HepG2 (cell line): ENCODE measurements around the gene OPN5. TPM values are rescaled to one million over a fixed set of nuclear protein-coding genes. Genes with fewer than 3 reads are reported as not detected.

ENCODE experiments used
- polyA plus RNA-seq, 8 experiments: library from polyadenylated mRNA; depleted of rRNA in 3 of 8; stranded (reverse) in 7 of 8; unstranded in 1 of 8; fragments of >200 nt; fragmentation: Illumina TruSeq in 4 of 8; extraction: Trizol in 4 of 8; gene quantifications; 2 replicates each; pipeline versions ENCODE4 v1.2.1 to v1.2.3, GENCODE V29; 2011 to 2016; ENCODE audit warnings: low read depth in 4 of 8, missing spikeins in 1 of 8, mixed read lengths in 1 of 8; ENCODE audit not compliant: insufficient read depth in 1 of 8
- small RNA-seq, 3 experiments: library from RNA; depleted of rRNA; stranded (forward); fragments of <200 nt; gene quantifications; one replicate each; pipeline ENCODE3, GENCODE V24; 2012; ENCODE audit warnings: low read depth in 2 of 3, low replicate concordance in 1 of 3; ENCODE audit not compliant: insufficient read length in 3 of 3, insufficient read depth in 2 of 3
- total RNA-seq, 5 experiments: library from RNA; depleted of rRNA; stranded (reverse); fragments of >200 nt; fragmentation: Illumina TruSeq; extraction: Trizol; gene quantifications; 2 replicates each; pipeline ENCODE4 v1.2.3, GENCODE V29; 2016; ENCODE audit warnings: low read depth in 1 of 5

Gene OPN5
- total and polyA plus RNA-seq, 2 of the 13 experiments (the other 11 are each of a cell fraction or from before 2014, with no cell fraction given): not detected

Small RNA genes lying within 50 kb of the gene (small RNA-seq; reads per million reads assigned to genes)
- gene RNU1-105P: 0 reads per million in 3 experiments

Other genes with a start within 250 kb of the OPN5 start
- not detected in 2 replicates for gene ADGRF4, start 83.5 kb upstream of the OPN5 start, total RNA-seq (2016; rRNA removed; fragmentation: Illumina TruSeq; extraction: Trizol)
- gene ADGRF4, start 83.5 kb upstream of the OPN5 start, polyA plus RNA-seq (2011; rRNA removed): 0.01 TPM in 1 of 2 replicates, not detected in the other